PC-9 (cell line): ENCODE results near the gene MS4A4A. TPM values are rescaled to one million over a fixed set of nuclear protein-coding genes. Genes with fewer than 3 reads are reported as not detected.

ENCODE experiments used
- BruUV-seq: library from RNA; stranded (reverse); fragments of 400-500 nt; replicated peaks from 2 replicates; lab custom pipeline; 2021; lab: Mats Ljungman, UMichigan
- CTCF ChIA-PET: fragments of 300-600 bp; sonication (Branson Sonifier 250); formaldehyde crosslinking; loops from one replicate; lab custom pipeline; 2022; ENCODE audit warnings: antibody characterized with exemption; lab: Charles Lee
- POLR2A ChIA-PET: fragments of 300-600 bp; sonication (Branson Sonifier 250); formaldehyde crosslinking; loops from one replicate; lab custom pipeline; 2022; ENCODE audit warnings: antibody characterized with exemption; ENCODE audit not compliant: unreplicated experiment; lab: Charles Lee
- DNase-seq, 2 experiments: peaks; one replicate each; pipeline versions ENCODE4 v3.0.0 to v3.0.0-alpha.2; 2015 to 2022; ENCODE audit warnings: mixed read lengths in 1 of 2
- H2AFZ ChIP-seq: fragments of 200-600 bp; sonication (generic); 2 replicates; pipeline ENCODE4 v1.8.1; 2017; ENCODE audit warnings: antibody characterized with exemption
- H3F3A ChIP-seq: fragments of 200-600 bp; sonication (generic); 2 replicates; pipeline ENCODE4 v1.8.1; 2017; ENCODE audit warnings: antibody characterized with exemption, mild to moderate bottlenecking, low read depth; ENCODE audit not compliant: insufficient read depth
- H3K27ac ChIP-seq: fragments of 200-600 bp; sonication (generic); 2 replicates; pipeline ENCODE4 v1.6.1; 2016; ENCODE audit warnings: mixed run types
- H3K27me3 ChIP-seq: fragments of 200-600 bp; sonication (generic); 2 replicates; pipeline ENCODE4 v1.6.1; 2016; ENCODE audit warnings: low read depth, mixed run types; ENCODE audit not compliant: insufficient read depth
- H3K36me3 ChIP-seq: fragments of 200-600 bp; sonication (generic); 2 replicates; pipeline ENCODE4 v1.6.1; 2016; ENCODE audit warnings: low read depth, mixed run types
- H3K4me1 ChIP-seq: fragments of 200-600 bp; sonication (generic); replicated peaks from 2 replicates; pipeline ENCODE4 v1.6.1; 2016; ENCODE audit warnings: mixed run types; ENCODE audit not compliant: insufficient read depth
- H3K4me2 ChIP-seq: fragments of 200-600 bp; sonication (generic); 2 replicates; pipeline ENCODE4 v1.6.1; 2017; ENCODE audit warnings: mixed run types
- H3K4me3 ChIP-seq: fragments of 200-600 bp; sonication (generic); 2 replicates; pipeline ENCODE4 v1.6.1; 2016; ENCODE audit warnings: mixed run types
- H3K79me2 ChIP-seq: fragments of 200-600 bp; sonication (generic); 2 replicates; pipeline ENCODE4 v1.6.1; 2017; ENCODE audit warnings: low read depth, mixed run types
- H3K9me2 ChIP-seq: fragments of 200-600 bp; sonication (generic); 2 replicates; pipeline ENCODE4 v1.8.1; 2017; ENCODE audit warnings: mild to moderate bottlenecking; ENCODE audit not compliant: insufficient read depth
- H3K9me3 ChIP-seq: fragments of 200-600 bp; sonication (generic); 2 replicates; pipeline ENCODE4 v1.8.1; 2016; ENCODE audit warnings: low read depth; ENCODE audit not compliant: insufficient read depth
- H4K20me1 ChIP-seq: fragments of 200-600 bp; sonication (generic); 2 replicates; pipeline ENCODE4 v1.8.1; 2017; ENCODE audit not compliant: insufficient read depth
- EZH2 ChIP-seq: fragments of 200-600 bp; sonication (generic); IDR thresholded peaks from 2 replicates; pipeline ENCODE4 v1.8.0; 2017; ENCODE audit warnings: antibody characterized with exemption, low read depth
- intact Hi-C: fragments of 100-400 bp; cut with micrococcal nuclease; formaldehyde crosslinking; loops from one replicate; pipeline ENCODE4 v1.10.0; 2022; ENCODE audit not compliant: unreplicated experiment
- total RNA-seq: library from RNA; stranded (reverse); gene quantifications from 2 replicates; pipeline ENCODE4 v1.2.3, GENCODE V29; 2021
- TF ChIP-seq, protein P1 (sequence below): fragments of 200-600 bp; sonication (generic); conservative IDR thresholded peaks from 2 replicates; pipeline ENCODE4 v1.6.1; 2017; ENCODE audit warnings: mixed run types, antibody characterized with exemption, mild to moderate bottlenecking, moderate library complexity

MS4A4A gene
- total RNA-seq, 1 experiment from 2014 or later = not detected

DNA sequence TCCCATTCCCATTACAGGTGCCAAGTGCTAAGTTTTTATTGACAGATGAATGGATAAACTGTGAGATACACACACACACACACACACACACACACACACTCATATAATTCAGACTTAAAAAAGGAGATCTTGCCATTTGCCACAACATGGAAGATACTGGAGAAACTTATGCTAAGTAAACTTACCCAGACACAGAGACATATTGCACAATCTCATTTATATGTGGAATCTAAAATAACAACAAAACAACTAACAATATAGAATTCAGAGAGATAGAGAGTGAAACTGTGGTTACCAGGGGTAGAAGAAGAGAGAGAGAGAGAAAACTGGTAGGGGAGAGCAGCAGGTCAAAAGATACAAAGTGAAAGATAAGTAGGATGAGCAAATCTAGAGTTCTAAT, 48.0 kb downstream of the MS4A4A start:
- POLR2A ChIA-PET = no interaction called here
- Histone ChIP-seq H3K36me3 (no peaks in the 10 kb centered on the region), H3K4me1 (no peaks in the 10 kb centered on the region), H3F3A (no peaks in the 10 kb centered on the region), H2AFZ (no peak overlapping the region), H3K9me3 (no peaks in the 10 kb centered on the region), H3K4me3 (no peak overlapping the region), H3K27me3 (no peaks in the 10 kb centered on the region), H3K4me2 (no peak overlapping the region), H4K20me1 (no peaks in the 10 kb centered on the region), H3K79me2 (no peaks in the 10 kb centered on the region), H3K9me2 (no peaks in the 10 kb centered on the region), H3K27ac (no peak overlapping the region)
- BruUV-seq = no TSS peak
- DNase-seq = no peak
- no peak for TF ChIP-seq EZH2
- TF ChIP-seq, protein P1, sequence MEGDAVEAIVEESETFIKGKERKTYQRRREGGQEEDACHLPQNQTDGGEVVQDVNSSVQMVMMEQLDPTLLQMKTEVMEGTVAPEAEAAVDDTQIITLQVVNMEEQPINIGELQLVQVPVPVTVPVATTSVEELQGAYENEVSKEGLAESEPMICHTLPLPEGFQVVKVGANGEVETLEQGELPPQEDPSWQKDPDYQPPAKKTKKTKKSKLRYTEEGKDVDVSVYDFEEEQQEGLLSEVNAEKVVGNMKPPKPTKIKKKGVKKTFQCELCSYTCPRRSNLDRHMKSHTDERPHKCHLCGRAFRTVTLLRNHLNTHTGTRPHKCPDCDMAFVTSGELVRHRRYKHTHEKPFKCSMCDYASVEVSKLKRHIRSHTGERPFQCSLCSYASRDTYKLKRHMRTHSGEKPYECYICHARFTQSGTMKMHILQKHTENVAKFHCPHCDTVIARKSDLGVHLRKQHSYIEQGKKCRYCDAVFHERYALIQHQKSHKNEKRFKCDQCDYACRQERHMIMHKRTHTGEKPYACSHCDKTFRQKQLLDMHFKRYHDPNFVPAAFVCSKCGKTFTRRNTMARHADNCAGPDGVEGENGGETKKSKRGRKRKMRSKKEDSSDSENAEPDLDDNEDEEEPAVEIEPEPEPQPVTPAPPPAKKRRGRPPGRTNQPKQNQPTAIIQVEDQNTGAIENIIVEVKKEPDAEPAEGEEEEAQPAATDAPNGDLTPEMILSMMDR = no peak
- intact Hi-C loops = no loop called here
- CTCF ChIA-PET = no interaction called here

- DNase-seq = no peak
- no peaks in the 10 kb centered on the region for H3K27me3 ChIP-seq
- H3K27ac ChIP-seq = no peak overlapping the region
- no peak overlapping the region for H3K4me3 ChIP-seq
- H2AFZ ChIP-seq = no peak overlapping the region
- ChIA-PET POLR2A (no interaction called here), CTCF (no interaction called here)
- H3F3A ChIP-seq = no peaks in the 10 kb centered on the region
- H3K9me3 ChIP-seq = no peaks in the 10 kb centered on the region
- no peak overlapping the region for H3K4me2 ChIP-seq
- no peaks in the 10 kb centered on the region for H3K79me2 ChIP-seq
- TF ChIP-seq, protein P1 = no peak
- no peak for TF ChIP-seq EZH2
- no peaks in the 10 kb centered on the region for H3K36me3 ChIP-seq
- no TSS peak for BruUV-seq
- no peaks in the 10 kb centered on the region for H3K9me2 ChIP-seq
- H3K4me1 ChIP-seq = no peaks in the 10 kb centered on the region
- no peaks in the 10 kb centered on the region for H4K20me1 ChIP-seq
- intact Hi-C loops = loop anchor here (10.0 kb wide), 1 partner anchor 152 kb away; no protein-coding TSS in a partner anchor
These were observed 52.4 kb downstream of the MS4A4A start for GRCh38 chr11:60332846-60333245.

GRCh38 chr11:60334005-60334620, 53.6 kb downstream of the MS4A4A start:
- POLR2A ChIA-PET = no interaction called here
- no peak overlapping the region for H3K4me2 ChIP-seq
- no peaks in the 10 kb centered on the region for H3K27me3 ChIP-seq
- H3K4me1 ChIP-seq = no peaks in the 10 kb centered on the region
- peak in 1 of 2 experiments; percentile 50 for DNase-seq
- no peaks in the 10 kb centered on the region for H4K20me1 ChIP-seq
- no peak overlapping the region for H2AFZ ChIP-seq
- H3K79me2 ChIP-seq = no peaks in the 10 kb centered on the region
- no peaks in the 10 kb centered on the region for H3F3A ChIP-seq
- TF ChIP-seq, protein P1 = peak; percentile 93
- TF ChIP-seq EZH2 = no peak
- no peaks in the 10 kb centered on the region for H3K9me2 ChIP-seq
- H3K27ac ChIP-seq = no peak overlapping the region
- no peak overlapping the region for H3K4me3 ChIP-seq
- intact Hi-C loops = loop anchor here (10.0 kb wide), 1 partner anchor 151 kb away; no protein-coding TSS in a partner anchor
- no TSS peak for BruUV-seq
- no peaks in the 10 kb centered on the region for H3K36me3 ChIP-seq
- H3K9me3 ChIP-seq = no peaks in the 10 kb centered on the region
- CTCF ChIA-PET = no interaction called here
